RWPE2 (cell line): ENCODE results near the gene OR4X2.
"Not testable (repeated sequence)": the region's sequence is repeated elsewhere in the genome, so short reads cannot be mapped to it uniquely, and the experiment has no call there.

Source experiments
- ATAC-seq: fragments of 200-7000 bp; cut with Tn5 transposase; 3 replicates; pipeline ENCODE4 v1.9.1; 2021; ENCODE audit warnings: low read depth
- DNase-seq: peaks from one replicate; pipeline ENCODE4 v3.0.0-alpha.2; 2020; ENCODE audit warnings: low spot score
- H3K27ac ChIP-seq: fragments of 450-650 bp; 2 replicates; pipeline ENCODE4 v1.5.1; 2017; ENCODE audit warnings: mild to moderate bottlenecking; ENCODE audit not compliant: poor library complexity, severe bottlenecking
- H3K27me3 ChIP-seq: fragments of 250-450 bp; sonication (Bioruptor Pico); 2 replicates; pipeline ENCODE4 v1.5.1; 2021; ENCODE audit warnings: mild to moderate bottlenecking, moderate library complexity; ENCODE audit not compliant: insufficient read depth, poor library complexity, severe bottlenecking
- H3K36me3 ChIP-seq: fragments of 250-450 bp; sonication (Bioruptor Pico); 2 replicates; pipeline ENCODE4 v1.5.1; 2020; ENCODE audit warnings: low read depth, mild to moderate bottlenecking, moderate library complexity
- H3K4me1 ChIP-seq: fragments of 250-450 bp; sonication (Bioruptor Pico); 2 replicates; pipeline ENCODE4 v1.5.1; 2021; ENCODE audit warnings: mild to moderate bottlenecking, moderate library complexity; ENCODE audit not compliant: insufficient read depth, poor library complexity, severe bottlenecking
- H3K4me3 ChIP-seq: fragments of 250-450 bp; sonication (Bioruptor Pico); 2 replicates; pipeline ENCODE4 v1.5.1; 2021; ENCODE audit warnings: mild to moderate bottlenecking, moderate library complexity; ENCODE audit not compliant: severe bottlenecking
- H3K9me3 ChIP-seq: fragments of 250-450 bp; sonication (Bioruptor Pico); 2 replicates; pipeline ENCODE4 v1.5.1; 2021; ENCODE audit warnings: mild to moderate bottlenecking, moderate library complexity; ENCODE audit not compliant: severe bottlenecking
- TF ChIP-seq, protein P1 (sequence below): fragments of 450-650 bp; IDR thresholded peaks from one replicate; pipeline ENCODE4 v1.5.1; 2017; ENCODE audit warnings: mild to moderate bottlenecking, moderate library complexity; ENCODE audit not compliant: poor library complexity, severe bottlenecking

The OR4X2 gene

DNA sequence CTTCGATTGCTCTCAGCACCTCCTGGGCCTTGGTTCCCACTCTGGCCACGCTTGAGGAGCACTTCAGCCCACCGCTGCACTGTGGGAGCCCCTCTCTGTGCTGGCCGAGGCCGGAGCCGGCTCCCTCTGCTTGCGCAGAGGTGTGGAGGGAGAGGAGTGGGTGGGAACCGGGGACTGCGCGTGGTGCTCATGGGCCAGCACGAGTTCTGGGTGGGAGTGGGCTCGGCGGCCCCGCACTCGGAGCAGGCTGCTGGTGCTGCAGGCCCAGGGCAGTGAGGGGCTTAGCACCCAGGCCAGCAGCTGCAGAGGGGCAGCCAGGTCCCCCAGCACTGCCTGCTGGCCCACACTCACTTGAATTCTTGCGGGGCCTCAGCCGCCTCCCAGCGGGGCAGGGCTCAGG is 16.1 kb upstream of the OR4X2 start:
- DNase-seq (no peak), ATAC-seq (no peak)
- Histone ChIP-seq H3K9me3 (no peaks in the 10 kb centered on the region), H3K4me3 (no peak overlapping the region), H3K4me1 (no peaks in the 10 kb centered on the region), H3K27ac (no peak overlapping the region), H3K36me3 (no peaks in the 10 kb centered on the region), H3K27me3 (no peaks in the 10 kb centered on the region)
- TF ChIP-seq, protein P1, sequence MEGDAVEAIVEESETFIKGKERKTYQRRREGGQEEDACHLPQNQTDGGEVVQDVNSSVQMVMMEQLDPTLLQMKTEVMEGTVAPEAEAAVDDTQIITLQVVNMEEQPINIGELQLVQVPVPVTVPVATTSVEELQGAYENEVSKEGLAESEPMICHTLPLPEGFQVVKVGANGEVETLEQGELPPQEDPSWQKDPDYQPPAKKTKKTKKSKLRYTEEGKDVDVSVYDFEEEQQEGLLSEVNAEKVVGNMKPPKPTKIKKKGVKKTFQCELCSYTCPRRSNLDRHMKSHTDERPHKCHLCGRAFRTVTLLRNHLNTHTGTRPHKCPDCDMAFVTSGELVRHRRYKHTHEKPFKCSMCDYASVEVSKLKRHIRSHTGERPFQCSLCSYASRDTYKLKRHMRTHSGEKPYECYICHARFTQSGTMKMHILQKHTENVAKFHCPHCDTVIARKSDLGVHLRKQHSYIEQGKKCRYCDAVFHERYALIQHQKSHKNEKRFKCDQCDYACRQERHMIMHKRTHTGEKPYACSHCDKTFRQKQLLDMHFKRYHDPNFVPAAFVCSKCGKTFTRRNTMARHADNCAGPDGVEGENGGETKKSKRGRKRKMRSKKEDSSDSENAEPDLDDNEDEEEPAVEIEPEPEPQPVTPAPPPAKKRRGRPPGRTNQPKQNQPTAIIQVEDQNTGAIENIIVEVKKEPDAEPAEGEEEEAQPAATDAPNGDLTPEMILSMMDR: no peak

- not testable (repeated sequence) for H3K27ac ChIP-seq, H3K4me1 ChIP-seq, H3K27me3 ChIP-seq, H3K9me3 ChIP-seq, H3K36me3 ChIP-seq, H3K4me3 ChIP-seq, ATAC-seq, DNase-seq
These were observed 14.8 kb upstream of the OR4X2 start for GRCh38 chr11:48230057-48230456.

DNA sequence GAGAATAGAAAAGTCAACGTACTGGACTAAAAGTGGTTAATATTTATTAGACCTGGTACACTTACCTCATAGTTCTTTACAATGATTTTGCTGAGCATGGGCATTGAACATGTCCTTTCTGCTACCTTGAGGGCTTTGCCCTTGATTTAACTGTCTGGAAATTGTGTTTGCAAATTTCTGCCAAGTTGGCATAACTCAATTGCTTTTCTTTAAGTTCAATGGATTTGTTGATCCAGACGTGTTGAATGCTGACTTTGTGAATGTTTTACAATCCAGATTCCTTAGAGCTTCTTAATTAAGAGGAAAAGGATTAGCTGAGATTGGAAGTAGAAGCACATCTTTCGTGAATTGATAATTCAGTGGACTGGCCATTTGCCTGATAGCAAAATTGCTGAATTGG is 7.2 kb upstream of the OR4X2 start:
- Histone ChIP-seq H3K4me3 (no peak overlapping the region), H3K4me1 (no peaks in the 10 kb centered on the region), H3K36me3 (no peaks in the 10 kb centered on the region), H3K27ac (no peak overlapping the region), H3K9me3 (no peaks in the 10 kb centered on the region), H3K27me3 (no peaks in the 10 kb centered on the region)
- TF ChIP-seq, protein P1: no peak
- DNase-seq (no peak), ATAC-seq (no peak)

GRCh38 chr11:48242501-48242900 is 2.4 kb upstream of the OR4X2 start:
- ATAC-seq (no peak), DNase-seq (no peak)
- TF ChIP-seq, protein P1: no peak
- Histone ChIP-seq H3K27ac (no peak overlapping the region), H3K9me3 (no peaks in the 10 kb centered on the region), H3K27me3 (no peaks in the 10 kb centered on the region), H3K4me3 (no peak overlapping the region), H3K36me3 (no peaks in the 10 kb centered on the region), H3K4me1 (no peaks in the 10 kb centered on the region)

DNA sequence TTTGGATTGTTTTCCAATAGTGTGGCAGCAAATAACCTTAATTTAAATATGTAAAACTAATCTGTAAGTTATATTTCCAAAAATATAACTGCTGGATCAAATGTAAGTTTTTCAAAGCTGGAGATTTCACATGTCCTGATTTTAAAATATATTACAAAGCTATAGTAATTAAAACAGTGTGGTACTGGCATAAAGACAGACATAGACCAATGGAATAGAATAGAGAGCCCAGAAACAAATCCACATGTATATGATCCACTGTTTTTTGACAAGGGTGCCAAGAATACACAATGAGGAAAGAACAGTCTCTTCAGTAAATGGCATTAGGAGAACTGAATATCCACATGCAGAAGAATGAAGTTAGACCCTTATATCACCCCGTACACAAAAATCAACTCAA is 4.0 kb downstream of the OR4X2 start:
- no peaks in the 10 kb centered on the region for H3K27me3 ChIP-seq
- TF ChIP-seq, protein P1: no peak
- H3K4me1 ChIP-seq: no peaks in the 10 kb centered on the region
- no peak overlapping the region for H3K27ac ChIP-seq
- DNase-seq (no peak), ATAC-seq (no peak)
- H3K4me3 ChIP-seq: no peak overlapping the region
- no peaks in the 10 kb centered on the region for H3K9me3 ChIP-seq
- H3K36me3 ChIP-seq: no peaks in the 10 kb centered on the region
